Testis (tissue), 2 donors: ENCODE data around the gene ATP13A3.

Source experiments
- POLR2A ChIP-seq: fragments of 450-650 bp; IDR thresholded peaks from one replicate; pipeline ENCODE4 v1.6.1; 2017; ENCODE audit warnings: antibody characterized with exemption, mild to moderate bottlenecking, moderate library complexity
- TF ChIP-seq, protein P1 (sequence below), 3 experiments: fragments of 450-650 bp in 2 of 3; fragments of 200-600 bp in 1 of 3; sonication (generic) in 1 of 3; IDR thresholded peaks; one replicate each; pipeline ENCODE4 v1.5.1; 2016 to 2019; ENCODE audit warnings: antibody characterized with exemption in 3 of 3, mild to moderate bottlenecking in 2 of 3, moderate library complexity in 1 of 3

- TF ChIP-seq, protein P1, sequence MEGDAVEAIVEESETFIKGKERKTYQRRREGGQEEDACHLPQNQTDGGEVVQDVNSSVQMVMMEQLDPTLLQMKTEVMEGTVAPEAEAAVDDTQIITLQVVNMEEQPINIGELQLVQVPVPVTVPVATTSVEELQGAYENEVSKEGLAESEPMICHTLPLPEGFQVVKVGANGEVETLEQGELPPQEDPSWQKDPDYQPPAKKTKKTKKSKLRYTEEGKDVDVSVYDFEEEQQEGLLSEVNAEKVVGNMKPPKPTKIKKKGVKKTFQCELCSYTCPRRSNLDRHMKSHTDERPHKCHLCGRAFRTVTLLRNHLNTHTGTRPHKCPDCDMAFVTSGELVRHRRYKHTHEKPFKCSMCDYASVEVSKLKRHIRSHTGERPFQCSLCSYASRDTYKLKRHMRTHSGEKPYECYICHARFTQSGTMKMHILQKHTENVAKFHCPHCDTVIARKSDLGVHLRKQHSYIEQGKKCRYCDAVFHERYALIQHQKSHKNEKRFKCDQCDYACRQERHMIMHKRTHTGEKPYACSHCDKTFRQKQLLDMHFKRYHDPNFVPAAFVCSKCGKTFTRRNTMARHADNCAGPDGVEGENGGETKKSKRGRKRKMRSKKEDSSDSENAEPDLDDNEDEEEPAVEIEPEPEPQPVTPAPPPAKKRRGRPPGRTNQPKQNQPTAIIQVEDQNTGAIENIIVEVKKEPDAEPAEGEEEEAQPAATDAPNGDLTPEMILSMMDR (IDR thresholded peaks at IDR 0.05) = no peak
- no peak for TF ChIP-seq POLR2A
These were observed 100.2 kb downstream of the ATP13A3 start for GRCh38 chr3:194386648-194387047.
